B cell (primary cell): Measurements from ENCODE around the gene PITPNM3. TPM values are rescaled to one million over a fixed set of nuclear protein-coding genes. Genes with fewer than 3 reads are reported as not detected.

Experiments used
- ATAC-seq: fragments of 200-7000 bp; cut with Tn5 transposase; one replicate; pipeline ENCODE4 v1.10.0; 2021; ENCODE audit warnings: low read depth, mild to moderate bottlenecking, moderate number of reproducible peaks, moderate library complexity
- CTCF ChIA-PET: fragments of 350-600 bp; sonication (Branson Sonifier 250); formaldehyde crosslinking; loops from one replicate; lab custom pipeline; 2021; ENCODE audit warnings: antibody characterized with exemption, inconsistent platforms; lab: Charles Lee
- POLR2A ChIA-PET: fragments of 350-600 bp; sonication (Branson Sonifier 250); formaldehyde crosslinking; loops from one replicate; lab custom pipeline; 2021; ENCODE audit warnings: antibody characterized with exemption; lab: Charles Lee
- DNase-seq: peaks from one replicate; pipeline ENCODE4 v3.0.0; 2013
- H2AFZ ChIP-seq: 2 replicates; pipeline ENCODE4 v1.6.1; 2012; ENCODE audit warnings: mild to moderate bottlenecking, low read depth, low read length; ENCODE audit not compliant: insufficient read depth, poor library complexity, severe bottlenecking
- H3K27ac ChIP-seq, 2 donors: 1 replicate in 1 of 2; 2 replicates in 1 of 2; pipeline ENCODE4 v1.5.1; 2012 to 2013; ENCODE audit warnings: low read length in 2 of 2, mild to moderate bottlenecking in 2 of 2, moderate library complexity in 1 of 2
- H3K27me3 ChIP-seq, 4 experiments: fragments of 200-600 bp in 1 of 4; sonication (generic) in 1 of 4; replicated peaks in 1 of 4; 1 replicate in 2 of 4; 2 replicates in 2 of 4; pipeline versions ENCODE4 v1.6.1 to v1.7.0; 2013 to 2016; ENCODE audit warnings: low read length in 3 of 4, mild to moderate bottlenecking in 2 of 4, mixed read lengths in 1 of 4, moderate library complexity in 1 of 4; ENCODE audit not compliant: insufficient read depth in 4 of 4, control insufficient read depth in 3 of 4; ENCODE audit errors: control extremely low read depth in 1 of 4
- H3K36me3 ChIP-seq, 2 experiments: replicated peaks in 1 of 2; 1 replicate in 1 of 2; 2 replicates in 1 of 2; pipeline versions ENCODE4 v1.6.1 to v1.7.1; 2013; ENCODE audit warnings: low read length in 1 of 2; ENCODE audit not compliant: insufficient read depth in 2 of 2, control insufficient read depth in 1 of 2; ENCODE audit errors: control extremely low read depth in 1 of 2, extremely low read depth in 1 of 2
- H3K4me1 ChIP-seq, 2 donors: fragments of 200-600 bp in 1 of 2; sonication (generic) in 1 of 2; 1 replicate in 1 of 2; 2 replicates in 1 of 2; pipeline versions ENCODE4 v1.5.1 to v1.6.1; 2013 to 2017; ENCODE audit warnings: low read length in 2 of 2; ENCODE audit not compliant: control insufficient read depth in 2 of 2, insufficient read depth in 2 of 2
- H3K4me2 ChIP-seq: replicated peaks from 2 replicates; pipeline ENCODE3; 2012; ENCODE audit warnings: mild to moderate bottlenecking, low read depth, low read length; ENCODE audit not compliant: poor library complexity, severe bottlenecking
- H3K4me3 ChIP-seq, 5 experiments: fragments of 200-600 bp in 1 of 5; sonication (generic) in 1 of 5; 1 replicate in 3 of 5; 2 replicates in 2 of 5; pipeline versions ENCODE4 v1.5.1 to v1.7.0; 2011 to 2016; ENCODE audit warnings: low read length in 4 of 5, mild to moderate bottlenecking in 4 of 5, low read depth in 2 of 5, control low read depth in 1 of 5, moderate library complexity in 1 of 5; ENCODE audit not compliant: insufficient read depth in 1 of 5; ENCODE audit errors: control extremely low read depth in 1 of 5, extremely low read depth in 1 of 5
- H3K79me2 ChIP-seq: fragments of 200-600 bp; sonication (generic); one replicate; pipeline ENCODE4 v1.6.0; 2016; ENCODE audit warnings: low read length; ENCODE audit not compliant: control insufficient read depth, insufficient read depth
- H3K9ac ChIP-seq: fragments of 200-600 bp; sonication (generic); 2 replicates; pipeline ENCODE4 v1.6.1; 2017; ENCODE audit warnings: mild to moderate bottlenecking, low read length, moderate library complexity
- H3K9me3 ChIP-seq, 3 donors: one replicate each; pipeline versions ENCODE4 v1.6.1 to v1.7.1; 2013; ENCODE audit warnings: low read length in 2 of 3; ENCODE audit not compliant: control insufficient read depth in 2 of 3, insufficient read depth in 1 of 3; ENCODE audit errors: control extremely low read depth in 1 of 3
- H4K20me1 ChIP-seq: 2 replicates; pipeline ENCODE4 v1.6.0; 2012; ENCODE audit warnings: mild to moderate bottlenecking, low read length; ENCODE audit not compliant: insufficient read depth, control insufficient read depth, poor library complexity, severe bottlenecking
- H3K27ac Mint-ChIP-seq: one replicate; pipeline ENCODE4 v1.8.0; 2021; ENCODE audit warnings: mixed read lengths
- H3K27me3 Mint-ChIP-seq: one replicate; pipeline ENCODE4 v1.8.0; 2021; ENCODE audit warnings: mixed read lengths
- H3K4me1 Mint-ChIP-seq: one replicate; pipeline ENCODE4 v1.8.0; 2021; ENCODE audit warnings: mixed read lengths
- H3K4me3 Mint-ChIP-seq: one replicate; pipeline ENCODE4 v1.8.0; 2021; ENCODE audit warnings: mixed read lengths
- H3K9me3 Mint-ChIP-seq: one replicate; pipeline ENCODE4 v1.8.0; 2022; ENCODE audit warnings: mixed read lengths; ENCODE audit not compliant: insufficient read depth
- EZH2 ChIP-seq: IDR thresholded peaks from 2 replicates; pipeline ENCODE4 v1.6.1; 2012; ENCODE audit warnings: borderline replicate concordance, low read depth, mild to moderate bottlenecking, moderate library complexity, low read length; ENCODE audit not compliant: insufficient read depth, poor library complexity, severe bottlenecking
- WGBS: methylation state at CpG from one replicate; pipeline ENCODE4 v1.1.5; 2013; ENCODE audit warnings: missing lambda C conversion rate; ENCODE audit not compliant: insufficient coverage; 5-methylcytosine and 5-hydroxymethylcytosine counted together
- intact Hi-C: fragments of 100-400 bp; cut with micrococcal nuclease; formaldehyde crosslinking; loops from one replicate; pipeline ENCODE4 v1.10.0; 2022
- polyA plus RNA-seq: library from polyadenylated mRNA; depleted of rRNA; stranded (reverse); fragments of >200 nt; gene quantifications from 2 replicates; pipeline ENCODE4 v1.2.3, GENCODE V29; 2012
- total RNA-seq, 2 donors: library from RNA; stranded (reverse); fragments of 120-200 nt in 1 of 2; gene quantifications; 1 replicate in 1 of 2; 2 replicates in 1 of 2; pipeline versions ENCODE4 v1.2.3 to v1.2.4, GENCODE V29; 2013 to 2022
- TF ChIP-seq, protein P1 (sequence below): fragments of 200-600 bp; IDR thresholded peaks from one replicate; pipeline ENCODE4 v1.8.0; 2022; ENCODE audit warnings: antibody characterized with exemption, mild to moderate bottlenecking

PITPNM3 gene
- total and polyA plus RNA-seq, 2 donors (not counting 1 experiment from before 2014, with no cell fraction given) = 0.31 to 0.49 TPM

DNA sequence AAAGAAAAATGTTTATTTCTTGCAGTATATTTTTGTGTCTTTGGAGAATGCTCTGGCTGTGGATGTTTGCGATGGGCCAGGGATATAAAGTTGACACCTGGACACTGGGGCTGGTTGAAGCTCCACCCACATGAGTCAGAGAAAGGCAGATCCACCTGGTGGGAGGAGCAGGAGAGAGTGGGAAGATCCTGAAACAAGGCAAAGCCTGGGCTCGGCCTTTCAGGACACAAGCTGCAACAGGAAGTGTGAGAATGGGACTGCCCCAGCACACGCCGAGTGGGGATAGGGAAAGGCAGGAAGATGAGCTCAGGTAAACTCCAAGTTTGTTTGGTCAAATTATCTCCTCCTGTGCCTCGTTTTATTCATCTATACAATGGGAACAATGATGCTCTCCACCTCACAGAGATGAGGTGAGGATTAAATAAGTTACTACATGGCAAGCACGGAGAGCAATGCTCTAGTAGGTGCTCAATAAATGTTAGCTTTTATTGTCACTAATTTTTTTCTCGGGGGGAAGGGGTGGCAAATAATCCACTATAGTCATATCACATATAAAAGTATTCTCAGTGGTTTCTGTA, 21.4 kb upstream of the PITPNM3 start:
- Histone ChIP-seq H3K27ac (no peak overlapping the region), H3K9ac (no peak overlapping the region), H3K9me3 (no peaks in the 10 kb centered on the region), H3K79me2 (no peaks in the 10 kb centered on the region), H3K4me1 (peaks cover 23 to 24% of the 10 kb centered on the region in 2 donors), H4K20me1 (no peaks in the 10 kb centered on the region), H2AFZ (no peak overlapping the region), H3K36me3 (peaks cover 2 to 6% of the 10 kb centered on the region in 2 experiments), H3K27me3 (no peaks in the 10 kb centered on the region), H3K4me2 (no peak overlapping the region), H3K4me3 (no peak overlapping the region)
- no peaks in the 10 kb centered on the region for H3K9me3 Mint-ChIP-seq
- WGBS = 100% methylated on average over 2 of the region's 7 CpGs
- CTCF ChIA-PET = interaction anchor here (1.0 to 1.8 kb wide), 2 partner anchors 20 to 105 kb away, joined by 3 to 4 read pairs; no protein-coding TSS in a partner anchor
- TF ChIP-seq EZH2 = no peak
- TF ChIP-seq, protein P1, sequence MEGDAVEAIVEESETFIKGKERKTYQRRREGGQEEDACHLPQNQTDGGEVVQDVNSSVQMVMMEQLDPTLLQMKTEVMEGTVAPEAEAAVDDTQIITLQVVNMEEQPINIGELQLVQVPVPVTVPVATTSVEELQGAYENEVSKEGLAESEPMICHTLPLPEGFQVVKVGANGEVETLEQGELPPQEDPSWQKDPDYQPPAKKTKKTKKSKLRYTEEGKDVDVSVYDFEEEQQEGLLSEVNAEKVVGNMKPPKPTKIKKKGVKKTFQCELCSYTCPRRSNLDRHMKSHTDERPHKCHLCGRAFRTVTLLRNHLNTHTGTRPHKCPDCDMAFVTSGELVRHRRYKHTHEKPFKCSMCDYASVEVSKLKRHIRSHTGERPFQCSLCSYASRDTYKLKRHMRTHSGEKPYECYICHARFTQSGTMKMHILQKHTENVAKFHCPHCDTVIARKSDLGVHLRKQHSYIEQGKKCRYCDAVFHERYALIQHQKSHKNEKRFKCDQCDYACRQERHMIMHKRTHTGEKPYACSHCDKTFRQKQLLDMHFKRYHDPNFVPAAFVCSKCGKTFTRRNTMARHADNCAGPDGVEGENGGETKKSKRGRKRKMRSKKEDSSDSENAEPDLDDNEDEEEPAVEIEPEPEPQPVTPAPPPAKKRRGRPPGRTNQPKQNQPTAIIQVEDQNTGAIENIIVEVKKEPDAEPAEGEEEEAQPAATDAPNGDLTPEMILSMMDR = no peak
- H3K27ac Mint-ChIP-seq = no peak overlapping the region
- no peaks in the 10 kb centered on the region for H3K27me3 Mint-ChIP-seq
- DNase-seq = no peak
- intact Hi-C loops = no loop called here
- no peak for ATAC-seq
- POLR2A ChIA-PET = no interaction called here
- no peak overlapping the region for H3K4me3 Mint-ChIP-seq
- H3K4me1 Mint-ChIP-seq = peaks cover 32% of the 10 kb centered on the region

DNA sequence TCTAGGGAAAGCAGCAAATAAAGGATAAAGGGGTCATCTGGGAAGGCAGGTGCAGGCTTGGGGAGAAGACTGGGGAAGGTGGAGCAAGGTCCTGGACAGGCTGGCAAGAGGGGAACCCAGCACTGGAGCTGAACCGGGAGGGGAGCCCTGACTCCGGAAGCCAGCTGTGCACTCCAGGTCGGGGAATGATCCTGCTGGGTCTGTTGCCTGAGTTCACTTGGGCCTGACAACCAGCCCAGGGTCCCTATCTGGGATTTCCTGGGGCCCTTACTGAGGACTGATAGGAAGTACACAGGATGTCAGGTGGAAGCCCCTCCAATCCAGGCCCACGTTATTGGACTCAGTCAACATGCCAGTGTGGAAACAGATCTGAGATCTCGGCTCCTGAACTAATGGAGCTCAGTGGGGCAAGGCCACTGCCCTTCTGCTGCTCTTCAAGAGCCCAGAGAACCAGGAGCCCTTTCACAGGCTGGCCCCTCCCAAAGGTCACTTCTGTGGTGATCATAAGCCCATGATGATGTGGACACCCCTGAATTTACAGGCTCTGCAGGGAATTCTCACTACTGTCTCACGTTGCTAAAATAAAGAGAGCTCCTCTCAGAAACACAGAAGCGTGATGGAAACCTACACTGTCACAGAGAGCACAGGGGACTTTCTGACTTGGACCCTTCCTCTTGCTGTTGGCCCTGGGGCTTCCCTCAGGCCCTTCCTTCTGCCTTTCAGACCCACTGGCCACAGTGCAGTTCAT, 19.9 kb upstream of the PITPNM3 start:
- TF ChIP-seq, protein P1 = no peak
- no peak for TF ChIP-seq EZH2
- Mint-ChIP-seq H3K27me3 (no peaks in the 10 kb centered on the region), H3K4me1 (peaks cover 32% of the 10 kb centered on the region), H3K27ac (peak overlapping the region; percentile 15), H3K9me3 (no peaks in the 10 kb centered on the region), H3K4me3 (peak overlapping the region; percentile 75)
- Histone ChIP-seq H2AFZ (no peak overlapping the region), H3K4me3 (peak overlapping the region in 1 of 5 experiments; percentile 51), H3K27me3 (no peaks in the 10 kb centered on the region), H3K4me2 (peak overlapping the region; percentile 73), H3K4me1 (peaks cover 23 to 24% of the 10 kb centered on the region in 2 donors), H3K9me3 (no peaks in the 10 kb centered on the region), H3K79me2 (no peaks in the 10 kb centered on the region), H3K27ac (no peak overlapping the region), H4K20me1 (no peaks in the 10 kb centered on the region), H3K9ac (peak overlapping the region; percentile 47), H3K36me3 (peaks cover 0 to 6% of the 10 kb centered on the region in 2 experiments)
- intact Hi-C loops = no loop called here
- POLR2A ChIA-PET = no interaction called here
- CTCF ChIA-PET = interaction anchor here (1.8 kb wide), 1 partner anchor 104 kb away, joined by 4 read pairs; no protein-coding TSS in a partner anchor
- no peak for ATAC-seq
- DNase-seq = no peak
- WGBS = 94% methylated on average over 7 of the region's 7 CpGs
